Measurements from ENCODE around the gene SLAMF8.

Gene SLAMF8

GRCh38 chr1:159826441-159827101 is at the start of gene SLAMF8:
SLAMF8 (plus strand) TSS chr1:159826873; CDS start chr1:159826899, 26 bp downstream.
- DNase-seq (ENCODE audit: low read depth, low spot score), result no peak

- DNase-seq (ENCODE audit: low read depth, low spot score), result peak; percentile 5
These were observed 48.4 kb upstream of the SLAMF8 start for GRCh38 chr1:159778266-159778665.

- DNase-seq (ENCODE audit: low read depth, low spot score), result peak; percentile 69
These were observed 47.2 kb upstream of the SLAMF8 start for GRCh38 chr1:159779403-159779851.

DNA sequence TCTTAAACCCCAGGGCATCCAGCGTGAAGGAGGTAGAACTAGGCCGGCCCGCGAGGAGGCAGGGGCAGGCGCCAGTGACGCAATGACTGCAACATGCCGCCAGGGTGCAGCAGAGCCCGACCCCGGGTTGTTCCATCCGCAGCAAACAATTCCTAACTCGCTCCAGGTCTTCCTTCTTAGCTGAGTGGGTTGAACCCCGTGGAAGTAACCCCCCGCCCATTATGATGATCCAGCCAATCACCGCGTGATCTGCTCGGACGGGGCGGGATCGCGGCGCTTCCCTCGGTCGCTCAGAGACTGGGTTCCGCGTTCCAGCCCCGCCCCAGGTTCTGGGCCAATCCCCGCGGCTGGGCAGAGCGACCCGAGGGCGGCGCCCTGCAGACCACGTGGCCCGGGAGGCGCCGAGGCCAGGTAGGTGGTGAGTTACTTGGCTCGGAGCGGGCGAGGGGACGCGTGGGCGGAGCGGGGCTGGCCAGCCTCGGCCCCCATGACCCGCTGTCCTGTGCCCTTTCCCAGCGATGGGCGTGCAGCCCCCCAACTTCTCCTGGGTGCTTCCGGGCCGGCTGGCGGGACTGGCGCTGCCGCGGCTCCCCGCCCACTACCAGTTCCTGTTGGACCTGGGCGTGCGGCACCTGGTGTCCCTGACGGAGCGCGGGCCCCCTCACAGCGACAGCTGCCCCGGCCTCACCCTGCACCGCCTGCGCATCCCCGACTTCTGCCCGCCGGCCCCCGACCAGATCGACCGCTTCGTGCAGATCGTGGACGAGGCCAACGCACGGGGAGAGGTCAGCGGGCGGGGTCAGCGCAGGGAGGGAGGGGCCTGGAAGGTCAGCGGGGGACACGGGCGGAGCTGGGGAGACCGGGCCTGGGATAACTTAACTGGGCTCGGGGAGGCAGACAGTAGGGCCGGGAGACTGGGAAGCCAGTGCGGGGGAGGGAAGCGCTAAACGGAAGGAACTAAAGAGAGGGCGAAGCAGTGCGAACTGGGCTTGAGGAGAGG is 45.8 kb upstream of the SLAMF8 start, which contains the start of gene DUSP23:
TSS of gene DUSP23 (plus strand) at position 380 of the 1,000 bp plus-strand sequence. CDS start at position 519, 139 bp downstream.
- DNase-seq (ENCODE audit: low read depth, low spot score), result peak; percentile 99

- no peak for DNase-seq (ENCODE audit: low read depth, low spot score)
These were observed 44.7 kb upstream of the SLAMF8 start for GRCh38 chr1:159781992-159782391.

DNA sequence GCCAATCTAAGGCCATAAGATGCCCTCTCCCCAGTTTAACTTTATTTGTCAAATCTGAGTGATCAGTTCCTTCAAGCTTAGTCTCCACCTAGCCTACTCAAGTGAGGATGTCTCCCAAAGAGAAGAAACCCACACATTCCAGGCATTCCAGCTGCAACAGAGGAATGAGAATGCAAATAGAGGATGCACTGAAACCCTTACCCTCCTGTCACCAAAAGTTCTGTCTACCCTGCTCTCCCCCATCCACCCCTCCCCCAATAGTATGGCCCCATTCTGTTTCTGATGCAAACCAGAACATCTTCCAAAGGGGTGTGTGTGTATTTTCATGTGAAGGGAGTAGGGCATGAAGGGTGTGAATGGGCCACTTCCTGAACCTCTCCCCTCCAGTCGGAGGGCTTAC is 42.9 kb upstream of the SLAMF8 start:
- no peak for DNase-seq (ENCODE audit: low read depth, low spot score)

DNA sequence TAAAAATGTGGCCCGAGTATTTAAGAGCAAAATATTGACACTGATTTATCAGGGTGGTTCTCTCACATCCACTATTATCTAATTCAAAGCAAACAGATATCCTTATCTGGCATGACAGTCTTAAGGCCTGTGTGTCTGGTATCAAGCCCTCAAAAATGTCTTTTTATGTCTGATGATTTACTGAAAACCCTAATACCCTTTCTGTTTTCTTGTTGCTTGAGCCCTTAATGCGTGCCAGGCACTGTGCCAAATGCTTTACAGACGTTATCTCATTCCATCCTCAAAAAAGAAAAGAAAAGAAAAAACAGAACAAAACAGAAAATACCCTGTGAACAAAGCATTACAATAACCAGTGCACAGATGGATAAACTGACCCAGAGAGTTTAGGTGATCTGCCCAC is 40.2 kb upstream of the SLAMF8 start:
- no peak for DNase-seq (ENCODE audit: low read depth, low spot score)

DNA sequence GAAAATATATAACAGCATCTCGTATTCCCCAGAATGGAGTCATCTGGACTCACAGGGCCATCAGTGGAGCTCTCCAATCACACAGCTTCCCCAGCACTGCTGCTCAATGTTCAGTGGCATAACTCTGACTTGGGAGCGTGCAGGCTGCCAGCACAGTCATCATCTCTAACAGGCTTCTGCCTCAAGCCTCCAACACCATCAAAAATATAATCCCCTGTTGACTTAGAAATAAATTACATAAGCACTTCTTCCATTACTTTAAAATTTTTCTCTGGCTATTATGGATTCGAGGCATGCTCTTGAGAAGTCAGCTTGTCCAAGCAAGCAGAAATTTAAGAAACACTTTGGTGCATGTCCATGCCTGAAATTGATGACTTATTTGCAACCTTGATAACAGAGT is 39.7 kb upstream of the SLAMF8 start:
- peak; percentile 30 for DNase-seq (ENCODE audit: low read depth, low spot score)

- peak; percentile 31 for DNase-seq (ENCODE audit: low read depth, low spot score)
These were observed 36.3 kb upstream of the SLAMF8 start for GRCh38 chr1:159790237-159790917.

DNA sequence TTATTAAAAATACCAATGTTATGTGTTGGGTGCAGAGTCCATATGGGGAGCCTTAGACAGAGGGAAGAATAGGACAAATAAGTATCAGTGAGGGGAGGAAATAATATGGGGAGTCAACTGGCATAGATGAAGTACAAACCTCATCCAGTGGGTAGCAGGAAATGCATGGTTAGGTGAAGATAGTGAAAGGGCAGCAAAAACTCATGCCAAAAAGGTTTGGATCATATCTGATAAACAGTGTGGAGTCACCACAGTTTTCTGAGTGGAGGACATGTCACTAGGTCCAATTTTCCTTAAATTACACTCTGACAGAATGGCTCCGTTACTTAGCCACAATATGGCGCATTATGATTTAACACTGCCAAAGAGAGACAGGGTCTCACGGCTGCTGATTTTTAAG is 35.6 kb upstream of the SLAMF8 start:
- no peak for DNase-seq (ENCODE audit: low read depth, low spot score)

GRCh38 chr1:159791461-159791860 is 35.2 kb upstream of the SLAMF8 start:
- no peak for DNase-seq (ENCODE audit: low read depth, low spot score)

- no peak for DNase-seq (ENCODE audit: low read depth, low spot score)
These were observed 31.1 kb upstream of the SLAMF8 start for GRCh38 chr1:159795534-159795933.

GRCh38 chr1:159798893-159799292 is 27.8 kb upstream of the SLAMF8 start:
- peak; percentile 86 for DNase-seq (ENCODE audit: low read depth, low spot score)

GRCh38 chr1:159799446-159799985 is 27.2 kb upstream of the SLAMF8 start:
- no peak for DNase-seq (ENCODE audit: low read depth, low spot score)

DNA sequence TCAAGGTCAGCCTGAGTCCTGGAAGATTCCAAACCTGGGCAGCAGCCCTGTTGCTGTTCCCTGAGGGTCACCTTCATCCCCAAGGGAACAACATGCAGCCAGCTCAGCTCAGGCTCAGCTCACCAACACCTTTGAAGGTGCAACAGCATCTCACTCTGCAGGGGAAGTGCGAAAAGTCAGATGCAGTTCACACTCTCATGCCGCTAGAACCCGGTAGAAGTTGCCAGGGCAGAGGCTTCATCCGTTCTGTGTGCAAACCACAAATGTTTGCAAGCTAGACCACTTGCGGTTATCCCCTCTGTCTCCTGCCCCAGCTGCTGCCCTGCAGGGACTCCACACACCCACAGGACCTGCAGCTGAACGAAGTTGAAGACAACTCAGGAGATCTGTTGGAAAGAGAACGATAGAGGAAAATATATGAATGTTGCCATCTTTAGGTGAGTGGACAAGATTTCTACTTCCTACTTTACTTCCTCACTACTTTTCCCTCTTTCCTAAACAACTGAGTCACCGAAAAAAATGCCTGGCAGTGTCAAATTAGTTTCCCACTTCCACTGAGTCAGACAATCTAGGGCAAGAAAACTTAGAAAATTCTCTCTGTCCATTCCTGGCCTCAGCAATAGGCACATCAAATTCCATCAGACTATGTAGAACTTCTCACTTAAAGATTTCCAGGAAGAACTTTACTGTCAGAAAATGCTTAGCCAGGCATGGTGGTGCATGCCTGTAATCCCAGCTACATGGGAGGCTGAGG is 26.3 kb upstream of the SLAMF8 start:
- no peak for DNase-seq (ENCODE audit: low read depth, low spot score)

DNA sequence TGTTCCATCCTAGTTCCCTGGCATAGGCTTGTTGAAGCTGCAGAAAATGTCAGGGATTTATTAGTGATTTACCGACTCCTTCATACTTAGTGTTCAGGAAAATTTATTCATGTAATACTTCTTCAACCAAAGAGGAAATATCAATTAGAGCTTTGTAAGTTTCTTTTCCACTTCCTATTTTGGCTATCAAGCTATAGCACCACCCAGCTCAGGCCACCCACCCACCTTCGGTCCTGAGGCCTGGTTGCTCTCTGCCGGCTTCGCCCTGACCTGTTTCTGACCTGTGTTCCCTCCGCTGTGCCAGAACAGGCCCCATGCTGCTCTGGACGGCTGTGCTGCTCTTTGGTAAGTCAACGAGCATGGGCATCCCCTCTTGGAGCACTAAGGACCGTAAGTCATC is 24.6 kb upstream of the SLAMF8 start, which contains the start of gene FCRL6:
TSS of gene FCRL6 (plus strand) at position 250 of the 400 bp plus-strand sequence. CDS start at position 315, 65 bp downstream.
- no peak for DNase-seq (ENCODE audit: low read depth, low spot score)

- DNase-seq (ENCODE audit: low read depth, low spot score), result no peak
These were observed 22.6 kb upstream of the SLAMF8 start for GRCh38 chr1:159803956-159804689.

DNA sequence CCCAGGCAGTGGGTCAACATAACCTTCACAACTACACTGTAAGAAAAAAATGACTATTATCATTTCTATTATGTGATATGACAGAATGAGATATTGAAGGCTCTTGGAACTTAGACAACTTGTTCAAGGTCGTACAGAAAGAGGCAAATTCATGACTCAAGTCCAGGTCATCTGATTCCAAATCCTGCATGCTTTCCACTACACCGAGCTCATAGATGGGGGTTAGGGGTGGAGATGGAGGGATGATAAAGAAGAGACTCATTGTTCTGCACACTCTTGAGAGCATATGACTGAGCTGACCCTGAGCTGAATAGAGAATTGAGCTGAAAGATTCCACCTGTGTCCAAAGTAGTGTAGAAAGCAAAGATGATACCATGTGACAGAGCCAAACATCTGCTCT is 21.7 kb upstream of the SLAMF8 start:
- DNase-seq (ENCODE audit: low read depth, low spot score), result no peak

GRCh38 chr1:159815926-159816325 is 10.7 kb upstream of the SLAMF8 start:
- no peak for DNase-seq (ENCODE audit: low read depth, low spot score)

All from astrocyte of the hippocampus (primary cell).